Heart left ventricle (tissue), 16 donors: ENCODE results near the gene SLC46A3. TPM values are rescaled to one million over a fixed set of nuclear protein-coding genes. Genes with fewer than 3 reads are reported as not detected.
A peak's percentile ranks its signal among the peaks of the same experiment; 100 is the strongest.

Experiments
- ATAC-seq, 4 donors: fragments of 200-7000 bp; cut with Tn5 transposase; one replicate each; pipeline ENCODE4 v1.9.1; 2020 to 2022; ENCODE audit warnings: moderate library complexity in 4 of 4, mild to moderate bottlenecking in 3 of 4, moderate number of reproducible peaks in 1 of 4
- DNase-seq, 5 donors: peaks; one replicate each; pipeline ENCODE4 v3.0.0-alpha.2; 2020
- H3K27ac ChIP-seq, 12 donors: fragments of 200-600 bp; sonication (generic) in 4 of 12; one replicate each; pipeline versions ENCODE4 v1.5.0 to v1.8.0; 2016 to 2022; ENCODE audit warnings: mild to moderate bottlenecking in 2 of 12
- H3K27me3 ChIP-seq, 9 donors: fragments of 200-600 bp; sonication (generic) in 2 of 9; one replicate each; pipeline versions ENCODE4 v1.5.1 to v1.8.0; 2016 to 2022; ENCODE audit warnings: mild to moderate bottlenecking in 3 of 9
- H3K36me3 ChIP-seq, 9 donors: fragments of 200-600 bp; sonication (generic) in 2 of 9; one replicate each; pipeline versions ENCODE4 v1.5.0 to v1.8.0; 2018 to 2022; ENCODE audit warnings: mild to moderate bottlenecking in 2 of 9
- H3K4me1 ChIP-seq, 12 donors: fragments of 200-600 bp; sonication (generic) in 4 of 12; one replicate each; pipeline versions ENCODE4 v1.5.0 to v1.8.0; 2016 to 2022; ENCODE audit warnings: mild to moderate bottlenecking in 3 of 12
- H3K4me3 ChIP-seq, 12 donors: fragments of 200-600 bp; sonication (generic) in 4 of 12; one replicate each; pipeline versions ENCODE4 v1.5.0 to v1.8.0; 2017 to 2022; ENCODE audit warnings: mild to moderate bottlenecking in 9 of 12, moderate library complexity in 4 of 12
- H3K9me3 ChIP-seq, 12 donors: fragments of 200-600 bp; sonication (generic) in 4 of 12; one replicate each; pipeline versions ENCODE4 v1.5.0 to v1.8.0; 2016 to 2022; ENCODE audit warnings: mild to moderate bottlenecking in 1 of 12
- CTCF ChIP-seq, 12 donors: fragments of 200-600 bp; sonication (generic) in 4 of 12; IDR thresholded peaks; one replicate each; pipeline versions ENCODE4 v1.5.0 to v1.8.0; 2018 to 2022; ENCODE audit warnings: antibody characterized with exemption in 12 of 12, mild to moderate bottlenecking in 5 of 12
- POLR2A ChIP-seq, 2 donors: fragments of 450-650 bp; IDR thresholded peaks; one replicate each; pipeline ENCODE4 v1.6.1; 2017; ENCODE audit warnings: antibody characterized with exemption in 2 of 2, mild to moderate bottlenecking in 2 of 2, moderate library complexity in 2 of 2
- WGBS, 4 donors: extraction: QIAGEN DNeasy Blood & Tissue Kit in 2 of 4; methylation state at CpG; one replicate each; pipeline versions ENCODE4 v1.1.5 to v1.1.7; 2013 to 2018; 5-methylcytosine and 5-hydroxymethylcytosine counted together
- intact Hi-C, 10 donors: fragments of 100-400 bp; cut with DNase I; formaldehyde crosslinking; loops; one replicate each; pipeline versions ENCODE4 v1.11.1 to v1.14.2; 2022
- long read RNA-seq, 3 donors: library from polyadenylated mRNA; unstranded; transcript quantifications; one replicate each; pipeline ENCODE4 v2.0.0, GENCODE V29; 2020 to 2021
- polyA plus RNA-seq, 2 donors: library from polyadenylated mRNA; stranded (reverse); fragments of 200-250 nt; gene quantifications; one replicate each; pipeline ENCODE4 v1.2.3, GENCODE V29; 2013
- total RNA-seq, 9 donors: library from RNA; depleted of rRNA in 2 of 9; stranded (reverse); fragments of >200 nt in 2 of 9; fragmentation: NEBNext Ultra II Directional in 3 of 9; extraction: Animal tissue kit (Norgen Biotek cat#: 25700) in 3 of 9; gene quantifications; one replicate each; pipeline versions ENCODE4 v1.1.0 to v1.2.4, GENCODE V29; 2016 to 2023
- donor health status: ischemic (EF 13 %, LVEDD 7.1; RV severe dilation, severe dysfunction).
- donor health status: healthy with polysubstance abuse.
- donor health status: DM: no; HTN: yes; CAD: no.
- donor health status: DM: no; HTN: no; CAD: no.
- donor health status: ischemic (EF 25% LVEDD 6.9; RV normal size, moderate dysfunction).
- donor health status: ischemic (EF 25% LVEDD 5.7; RV mildly dilated, moderate dysfunction).
- donor health status: healthy.
- donor health status: DM: yes; HTN: yes; CAD: no.
- donor health status: ischemic (EF 35%, LVEDD 5.7; RV mildly dilated, moderate dysfunction).
- donor health status: nonischemic (EF 11% LVEDD 7.7; RV severe dilation, severe dysfunction).
- donor health status: DM: yes; HTN: yes; CAD: no.
- donor health status: PGD.
- donor health status: ischemic (EF 29% LVEDD 5.4; RV normal size, mild dysfunction).
- donor health status: nonischemic (EF 23%, LVEDD 6.1; RV moderate dilation, normal function).

The SLC46A3 gene
- total RNA-seq (10 to 100 TPM; 11.5 to 18.1 (median 16.2) TPM), polyA plus RNA-seq (10 to 100 TPM; 11.1 to 17.0 TPM)
- long read RNA-seq, donor 1, transcript SLC46A3-201 (6 exons, 3,173 nt), result major isoform, 21 of 28 reads
- long read RNA-seq, donor 1, partial matches to known transcripts, result 1 of 28 reads
- long read RNA-seq, donor 1, other reads (novel, unspliced or antisense), result 5 of 28 reads
- long read RNA-seq, donor 2, transcript SLC46A3-201 (6 exons, 3,173 nt), result major isoform, 29 of 48 reads
- long read RNA-seq, donor 2, transcript SLC46A3-202 (7 exons, 2,121 nt), result minor isoform, 12 of 48 reads
- long read RNA-seq, donor 2, partial matches to known transcripts, result 1 of 48 reads
- long read RNA-seq, donor 2, other reads (novel, unspliced or antisense), result 6 of 48 reads
- long read RNA-seq, donor 3, transcript SLC46A3-201 (6 exons, 3,173 nt), result major isoform, 26 of 34 reads
- long read RNA-seq, donor 3, partial matches to known transcripts, result 1 of 34 reads
- long read RNA-seq, donor 3, other reads (novel, unspliced or antisense), result 7 of 34 reads

GRCh38 chr13:28718543-28719226 is at the start of gene SLC46A3:
SLC46A3 (minus strand) TSS chr13:28718970; CDS start chr13:28717998, 972 bp downstream.
- H3K9me3 ChIP-seq, result no peaks in the 10 kb centered on the region
- peak; percentile 99 to 100 (median 100) for DNase-seq
- no peaks in the 10 kb centered on the region for H3K27me3 ChIP-seq
- H3K27ac ChIP-seq, result peak within 1 kb of the TSS; percentile 87 to 100 (median 98)
- WGBS, 4 donors, result 0 to 1% (median 1%) methylated on average over 40 to 78 of the region's 78 CpGs
- peaks cover 0 to 10% (median 0%) of the 10 kb centered on the region in 9 donors for H3K36me3 ChIP-seq
- H3K4me1 ChIP-seq, result peaks cover 0 to 36% (median 29%) of the 10 kb centered on the region in 12 donors
- TF ChIP-seq POLR2A (IDR thresholded peaks at IDR 0.05) (peak; percentile 40 to 78), CTCF (IDR thresholded peaks at IDR 0.05) (peak in 5 of 12 donors; percentile 6 to 34 (median 20))
- H3K4me3 ChIP-seq, result peak within 1 kb of the TSS; percentile 54 to 87 (median 77)
- peak; percentile 98 to 99 (median 98) for ATAC-seq
- intact Hi-C loops, result loop anchor here in 6 of 10 donors (2.0 to 10.0 kb wide), 8 partner anchors 34 to 581 kb away; partner anchors contain the start of genes POMP (in 2 of the 6) and PAN3 (in 1 of the 6)

- Histone ChIP-seq H3K27ac (no peak overlapping the region), H3K36me3 (no peaks in the 10 kb centered on the region), H3K4me3 (no peak overlapping the region), H3K4me1 (no peaks in the 10 kb centered on the region), H3K9me3 (peaks cover 0 to 18% (median 3%) of the 10 kb centered on the region in 12 donors), H3K27me3 (no peaks in the 10 kb centered on the region)
- TF ChIP-seq POLR2A (IDR thresholded peaks at IDR 0.05), result no peak
- no peak for TF ChIP-seq CTCF (IDR thresholded peaks at IDR 0.05)
- intact Hi-C loops, result no loop called here
- DNase-seq, result no peak
- WGBS, 4 donors, result 87 to 94% (median 90%) methylated on average over 4 of the region's 4 CpGs
- ATAC-seq, result no peak
These were observed 45.1 kb upstream of the SLC46A3 start for GRCh38 chr13:28763887-28764286.

- H3K27ac ChIP-seq, result no peak overlapping the region
- TF ChIP-seq CTCF (IDR thresholded peaks at IDR 0.05), result no peak
- H3K9me3 ChIP-seq, result peaks cover 0 to 26% (median 9%) of the 10 kb centered on the region in 12 donors
- ATAC-seq (no peak), DNase-seq (no peak)
- intact Hi-C loops, result no loop called here
- H3K4me3 ChIP-seq, result no peak overlapping the region
- H3K36me3 ChIP-seq, result no peaks in the 10 kb centered on the region
- H3K27me3 ChIP-seq, result no peaks in the 10 kb centered on the region
- 59 to 74% (median 69%) methylated on average over 4 of the region's 4 CpGs for WGBS, 4 donors
- no peaks in the 10 kb centered on the region for H3K4me1 ChIP-seq
These were observed 42.8 kb upstream of the SLC46A3 start for GRCh38 chr13:28761586-28761985.

- peak overlapping the region in 8 of 12 donors; percentile 25 to 56 (median 40) for H3K4me3 ChIP-seq
- DNase-seq, result no peak
- ATAC-seq, result no peak
- no peaks in the 10 kb centered on the region for H3K27me3 ChIP-seq
- H3K36me3 ChIP-seq, result no peaks in the 10 kb centered on the region
- peaks cover 0 to 26% (median 9%) of the 10 kb centered on the region in 12 donors for H3K9me3 ChIP-seq
- no peak for TF ChIP-seq CTCF (IDR thresholded peaks at IDR 0.05)
- no peak for TF ChIP-seq POLR2A (IDR thresholded peaks at IDR 0.05)
- intact Hi-C loops, result loop anchor here in 6 of 10 donors (2.0 to 5.0 kb wide), 4 partner anchors 37 to 42 kb away; partner anchors contain the start of gene SLC46A3 (in 4 of the 6)
- H3K27ac ChIP-seq, result peak overlapping the region in 8 of 12 donors; percentile 60 to 86 (median 80)
- 59 to 70% (median 64%) methylated on average over 5 of the region's 5 CpGs for WGBS, 4 donors
- peaks cover 0 to 45% (median 18%) of the 10 kb centered on the region in 12 donors for H3K4me1 ChIP-seq
These were observed 36.7 kb upstream of the SLC46A3 start for GRCh38 chr13:28755546-28755870.
